Ectodermal cell (in vitro differentiated cells): ENCODE measurements around the gene SCUBE1.

Experiments used
- H3K27ac ChIP-seq: 2 replicates; pipeline ENCODE4 v1.7.0; 2013; ENCODE audit warnings: mild to moderate bottlenecking, low read depth, low read length; ENCODE audit not compliant: insufficient read depth, poor library complexity, severe bottlenecking
- H3K27me3 ChIP-seq: 2 replicates; pipeline ENCODE4 v1.7.0; 2013; ENCODE audit warnings: mild to moderate bottlenecking, low read length; ENCODE audit not compliant: insufficient read depth, control insufficient read depth, poor library complexity, severe bottlenecking
- H3K36me3 ChIP-seq: one replicate; pipeline ENCODE4 v1.7.0; 2013; ENCODE audit warnings: low read length; ENCODE audit not compliant: control insufficient read depth, insufficient read depth
- H3K4me1 ChIP-seq: one replicate; pipeline ENCODE4 v1.7.0; 2013; ENCODE audit warnings: low read length; ENCODE audit not compliant: control insufficient read depth, insufficient read depth
- H3K4me3 ChIP-seq: 2 replicates; pipeline ENCODE4 v1.7.0; 2013; ENCODE audit warnings: low read depth, low read length, control low read depth; ENCODE audit not compliant: insufficient read depth
- H3K9me3 ChIP-seq: 2 replicates; pipeline ENCODE4 v1.7.0; 2013; ENCODE audit warnings: mild to moderate bottlenecking, low read length, moderate library complexity; ENCODE audit not compliant: control insufficient read depth
- WGBS, 2 experiments: methylation state at CpG; one replicate each; pipeline ENCODE4 v1.1.7; 2013; ENCODE audit warnings: missing lambda C conversion rate in 2 of 2; 5-methylcytosine and 5-hydroxymethylcytosine counted together

SCUBE1 gene

GRCh38 chr22:43314611-43315010 lies 28.6 kb downstream of the SCUBE1 start:
- 78 to 83% methylated on average over 5 of the region's 5 CpGs for WGBS, 2 experiments

GRCh38 chr22:43313890-43314474 lies 29.2 kb downstream of the SCUBE1 start:
- H3K27ac ChIP-seq: no peak overlapping the region

More at GRCh38 chr22:43314611-43315010, 28.6 kb downstream of the SCUBE1 start:
- H3K4me3 ChIP-seq: no peak overlapping the region
- no peaks in the 10 kb centered on the region for H3K27me3 ChIP-seq
- no peaks in the 10 kb centered on the region for H3K9me3 ChIP-seq
- H3K4me1 ChIP-seq: peaks cover 5% of the 10 kb centered on the region
- H3K27ac ChIP-seq: no peak overlapping the region
- no peaks in the 10 kb centered on the region for H3K36me3 ChIP-seq

DNA sequence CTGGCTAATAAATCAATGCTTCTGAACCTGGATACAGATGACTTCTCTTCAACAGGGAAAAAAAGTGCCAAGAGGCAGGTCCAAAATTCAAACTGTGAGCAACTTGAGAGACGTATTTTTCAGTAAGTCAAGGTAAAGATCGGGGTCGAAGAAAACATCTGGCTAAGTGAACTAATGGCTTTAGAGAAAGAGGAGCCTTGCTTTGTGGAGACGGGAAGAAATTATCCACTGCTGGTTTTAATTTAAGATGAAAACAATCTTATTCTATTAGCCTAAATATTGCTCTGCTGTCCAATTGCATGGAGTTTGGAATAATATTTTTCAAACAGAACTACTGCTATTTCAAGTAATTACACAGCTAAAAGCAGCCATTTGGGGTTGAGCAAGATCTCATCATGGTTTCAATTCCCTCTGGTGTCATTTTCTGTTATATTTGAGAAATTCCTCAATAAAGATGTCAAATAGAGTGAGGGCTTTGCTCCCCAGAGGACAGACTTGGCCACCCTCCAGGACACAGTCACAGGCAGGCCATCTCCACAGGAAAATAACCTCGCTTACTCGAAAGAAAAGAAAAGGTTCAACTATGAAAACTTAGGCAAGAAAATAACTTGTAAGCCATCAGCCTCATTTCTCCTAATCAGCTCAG lies 29.8 kb downstream of the SCUBE1 start:
- Histone ChIP-seq H3K27ac (no peak overlapping the region), H3K4me3 (no peak overlapping the region), H3K36me3 (no peaks in the 10 kb centered on the region), H3K4me1 (peaks cover 10% of the 10 kb centered on the region), H3K27me3 (no peaks in the 10 kb centered on the region), H3K9me3 (no peaks in the 10 kb centered on the region)
- 96 to 98% methylated on average over 6 of the region's 6 CpGs for WGBS, 2 experiments

More at GRCh38 chr22:43313890-43314474, 29.2 kb downstream of the SCUBE1 start:
- 87 to 91% methylated on average over 7 of the region's 7 CpGs for WGBS, 2 experiments
- Histone ChIP-seq H3K27me3 (no peaks in the 10 kb centered on the region), H3K4me3 (no peak overlapping the region), H3K36me3 (no peaks in the 10 kb centered on the region), H3K9me3 (no peaks in the 10 kb centered on the region), H3K4me1 (peaks cover 5% of the 10 kb centered on the region)

DNA sequence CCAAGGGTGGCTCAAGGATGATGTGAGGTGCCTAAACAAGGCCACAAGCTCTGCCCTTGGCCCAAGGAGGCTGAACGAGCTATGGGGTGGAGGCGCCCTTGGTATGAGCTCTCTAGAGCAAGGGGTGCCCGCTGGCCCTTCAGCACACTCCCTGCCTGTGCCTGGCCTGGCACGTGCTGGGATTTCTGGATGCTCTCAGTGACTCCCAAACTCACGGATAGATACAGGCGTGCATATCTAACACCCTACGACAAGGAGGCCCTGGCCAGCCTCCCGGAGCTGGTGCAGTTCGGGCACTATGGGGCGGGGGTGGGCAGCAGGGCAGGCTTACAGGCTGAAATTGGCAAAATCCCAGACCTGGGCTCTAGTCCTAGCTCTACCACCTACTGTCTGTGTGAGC lies 30.6 kb downstream of the SCUBE1 start:
- Histone ChIP-seq H3K27ac (no peak overlapping the region), H3K36me3 (no peaks in the 10 kb centered on the region), H3K4me1 (peaks cover 11% of the 10 kb centered on the region), H3K27me3 (no peaks in the 10 kb centered on the region), H3K4me3 (no peak overlapping the region), H3K9me3 (no peaks in the 10 kb centered on the region)
- WGBS, 2 experiments: 89 to 90% methylated on average over 10 of the region's 10 CpGs

DNA sequence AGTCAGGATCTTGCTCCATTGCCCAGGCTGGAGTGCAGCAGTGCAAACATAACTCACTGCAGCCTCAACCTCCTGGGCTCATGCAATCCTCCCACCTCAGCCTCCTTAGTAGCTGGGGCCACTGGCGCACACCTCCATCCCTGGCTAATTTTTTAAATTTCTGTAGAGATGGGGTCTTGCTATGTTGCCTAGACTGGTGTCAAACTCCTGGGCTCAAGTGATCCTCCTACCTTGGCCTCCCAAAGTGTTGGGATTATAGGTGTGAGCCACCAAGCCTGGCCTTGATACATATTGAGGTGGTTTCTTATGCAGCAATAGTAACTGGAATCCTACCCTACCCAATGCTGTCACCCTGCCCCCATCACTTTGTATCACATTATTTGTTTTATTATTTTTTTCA lies 32.4 kb downstream of the SCUBE1 start:
- Histone ChIP-seq H3K27me3 (no peaks in the 10 kb centered on the region), H3K36me3 (no peaks in the 10 kb centered on the region), H3K4me3 (no peak overlapping the region), H3K4me1 (peaks cover 11% of the 10 kb centered on the region), H3K9me3 (no peaks in the 10 kb centered on the region), H3K27ac (no peak overlapping the region)
- WGBS, 2 experiments: 96 to 100% methylated on average over 1 of the region's 1 CpG

GRCh38 chr22:43310311-43310710 lies 32.9 kb downstream of the SCUBE1 start:
- WGBS, 2 experiments: 93 to 97% methylated on average over 4 to 5 of the region's 5 CpGs
- H3K9me3 ChIP-seq: no peaks in the 10 kb centered on the region

GRCh38 chr22:43308836-43309235 lies 34.3 kb downstream of the SCUBE1 start:
- no peak overlapping the region for H3K27ac ChIP-seq
- H3K9me3 ChIP-seq: no peaks in the 10 kb centered on the region
- no peaks in the 10 kb centered on the region for H3K27me3 ChIP-seq
- no peaks in the 10 kb centered on the region for H3K36me3 ChIP-seq
- H3K4me3 ChIP-seq: no peak overlapping the region
- WGBS, 2 experiments: 89% methylated on average over 10 of the region's 10 CpGs
- peaks cover 6% of the 10 kb centered on the region for H3K4me1 ChIP-seq

More at GRCh38 chr22:43310311-43310710, 32.9 kb downstream of the SCUBE1 start:
- Histone ChIP-seq H3K4me3 (no peak overlapping the region), H3K27me3 (no peaks in the 10 kb centered on the region), H3K36me3 (no peaks in the 10 kb centered on the region), H3K27ac (no peak overlapping the region), H3K4me1 (peaks cover 6% of the 10 kb centered on the region)

DNA sequence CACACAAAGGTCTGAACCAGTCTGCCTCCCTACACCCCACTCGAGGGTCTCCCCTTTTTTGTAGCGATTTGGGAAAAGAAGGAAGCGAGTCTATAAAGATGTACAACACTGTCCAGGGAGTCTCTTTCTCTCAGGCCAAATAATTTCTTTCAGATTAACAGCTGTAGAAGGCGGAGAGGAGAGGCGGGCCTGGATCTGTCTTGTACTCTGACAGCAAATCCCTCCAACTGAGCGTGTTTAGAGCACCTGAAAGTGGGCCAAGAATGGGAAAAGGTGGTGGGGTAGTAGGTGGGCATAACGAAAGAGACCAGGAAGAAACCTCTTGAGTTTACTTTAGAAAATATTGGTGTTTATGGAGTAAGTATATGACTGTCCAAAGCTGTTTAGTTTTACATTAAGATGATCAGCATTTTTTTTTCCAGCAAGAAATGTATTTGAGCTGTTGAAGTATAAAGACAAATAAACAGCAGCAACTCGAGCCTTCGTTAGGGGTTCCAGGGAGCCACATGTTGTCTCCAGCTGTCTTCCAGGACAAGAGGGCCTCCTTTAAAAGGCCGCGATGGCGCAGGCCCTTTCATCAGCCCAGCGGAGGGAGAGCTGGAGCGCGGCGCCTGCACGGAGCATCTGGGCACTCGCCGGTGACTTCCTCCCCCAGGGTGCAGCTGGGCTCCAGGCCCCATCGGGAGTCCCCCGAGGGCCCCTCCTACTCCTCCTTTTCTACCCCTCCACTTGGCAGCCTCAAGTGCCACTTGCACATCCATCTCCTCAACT lies 34.9 kb downstream of the SCUBE1 start:
- H3K36me3 ChIP-seq: no peaks in the 10 kb centered on the region
- H3K4me1 ChIP-seq: peaks cover 6% of the 10 kb centered on the region
- no peak overlapping the region for H3K27ac ChIP-seq
- no peaks in the 10 kb centered on the region for H3K27me3 ChIP-seq
- no peaks in the 10 kb centered on the region for H3K9me3 ChIP-seq
- WGBS, 2 experiments: 83 to 84% methylated on average over 21 of the region's 21 CpGs
- no peak overlapping the region for H3K4me3 ChIP-seq

GRCh38 chr22:43305806-43306205 lies 37.4 kb downstream of the SCUBE1 start:
- Histone ChIP-seq H3K27me3 (no peaks in the 10 kb centered on the region), H3K4me1 (peaks cover 16% of the 10 kb centered on the region), H3K9me3 (no peaks in the 10 kb centered on the region), H3K36me3 (no peaks in the 10 kb centered on the region), H3K27ac (no peak overlapping the region), H3K4me3 (no peak overlapping the region)
- 95 to 97% methylated on average over 8 of the region's 8 CpGs for WGBS, 2 experiments

GRCh38 chr22:43304831-43305590 lies 38.2 kb downstream of the SCUBE1 start:
- Histone ChIP-seq H3K27ac (no peak overlapping the region), H3K36me3 (no peaks in the 10 kb centered on the region), H3K4me3 (no peak overlapping the region), H3K9me3 (no peaks in the 10 kb centered on the region), H3K27me3 (no peaks in the 10 kb centered on the region), H3K4me1 (peaks cover 16% of the 10 kb centered on the region)
- WGBS, 2 experiments: 94% methylated on average over 17 of the region's 18 CpGs
